ENCODE results near the gene TTL. TPM values are rescaled to one million over a fixed set of nuclear protein-coding genes. Genes with fewer than 3 reads are reported as not detected.

The TTL gene
- total RNA-seq, 3 donors from 2014 or later (not counting 1 experiment from before 2014, with no cell fraction given): 14.3 to 26.8 (median 26.4) TPM

DNA sequence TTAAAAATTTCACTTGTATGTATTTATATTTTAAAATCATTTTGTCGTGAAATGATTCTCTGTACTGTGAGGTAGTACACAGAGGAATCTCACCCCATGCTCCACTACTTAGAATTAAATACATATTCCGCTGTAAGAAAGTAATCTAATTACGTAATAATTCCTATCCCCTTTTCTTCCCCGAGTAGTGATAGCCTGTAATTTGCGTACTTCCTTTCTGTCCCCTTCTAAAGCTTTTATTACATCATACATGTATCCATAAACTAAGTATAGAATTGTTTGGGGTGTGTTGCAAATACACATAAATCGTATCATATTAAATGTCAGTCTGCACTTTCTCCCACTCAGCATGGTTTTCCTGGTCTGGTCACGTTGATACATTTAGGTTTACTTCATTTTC is 90.0 kb downstream of the TTL start:
- Mint-ChIP-seq H3K4me1 (no peaks in the 10 kb centered on the region), H3K27me3 (ENCODE audit: low read depth in 2 of 2) (no peaks in the 10 kb centered on the region), H3K27ac (no peak overlapping the region), H3K36me3 (peaks cover 56% of the 10 kb centered on the region), H3K9me3 (no peaks in the 10 kb centered on the region), H3K4me3 (no peak overlapping the region)
- Histone ChIP-seq H3K27me3 (ENCODE audit: control insufficient read depth, insufficient read depth, low read length) (no peaks in the 10 kb centered on the region), H3K4me3 (ENCODE audit: low read length) (no peak overlapping the region), H3K9me3 (ENCODE audit: control insufficient read depth, insufficient read depth, low read length) (no peaks in the 10 kb centered on the region), H3K27ac (ENCODE audit: low read length) (no peak overlapping the region), H3K36me3 (ENCODE audit: control insufficient read depth, insufficient read depth, low read length) (peaks cover 63% of the 10 kb centered on the region), H3K4me1 (ENCODE audit: control insufficient read depth, insufficient read depth, low read length) (no peaks in the 10 kb centered on the region)
- WGBS (ENCODE audit: insufficient coverage): 98% methylated on average over 4 of the region's 7 CpGs
- TF ChIP-seq, protein P1, sequence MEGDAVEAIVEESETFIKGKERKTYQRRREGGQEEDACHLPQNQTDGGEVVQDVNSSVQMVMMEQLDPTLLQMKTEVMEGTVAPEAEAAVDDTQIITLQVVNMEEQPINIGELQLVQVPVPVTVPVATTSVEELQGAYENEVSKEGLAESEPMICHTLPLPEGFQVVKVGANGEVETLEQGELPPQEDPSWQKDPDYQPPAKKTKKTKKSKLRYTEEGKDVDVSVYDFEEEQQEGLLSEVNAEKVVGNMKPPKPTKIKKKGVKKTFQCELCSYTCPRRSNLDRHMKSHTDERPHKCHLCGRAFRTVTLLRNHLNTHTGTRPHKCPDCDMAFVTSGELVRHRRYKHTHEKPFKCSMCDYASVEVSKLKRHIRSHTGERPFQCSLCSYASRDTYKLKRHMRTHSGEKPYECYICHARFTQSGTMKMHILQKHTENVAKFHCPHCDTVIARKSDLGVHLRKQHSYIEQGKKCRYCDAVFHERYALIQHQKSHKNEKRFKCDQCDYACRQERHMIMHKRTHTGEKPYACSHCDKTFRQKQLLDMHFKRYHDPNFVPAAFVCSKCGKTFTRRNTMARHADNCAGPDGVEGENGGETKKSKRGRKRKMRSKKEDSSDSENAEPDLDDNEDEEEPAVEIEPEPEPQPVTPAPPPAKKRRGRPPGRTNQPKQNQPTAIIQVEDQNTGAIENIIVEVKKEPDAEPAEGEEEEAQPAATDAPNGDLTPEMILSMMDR (IDR thresholded peaks at IDR 0.05): no peak
- no peak for DNase-seq
- no peak for ATAC-seq
- intact Hi-C loops (cut with micrococcal nuclease): no loop called here

DNA sequence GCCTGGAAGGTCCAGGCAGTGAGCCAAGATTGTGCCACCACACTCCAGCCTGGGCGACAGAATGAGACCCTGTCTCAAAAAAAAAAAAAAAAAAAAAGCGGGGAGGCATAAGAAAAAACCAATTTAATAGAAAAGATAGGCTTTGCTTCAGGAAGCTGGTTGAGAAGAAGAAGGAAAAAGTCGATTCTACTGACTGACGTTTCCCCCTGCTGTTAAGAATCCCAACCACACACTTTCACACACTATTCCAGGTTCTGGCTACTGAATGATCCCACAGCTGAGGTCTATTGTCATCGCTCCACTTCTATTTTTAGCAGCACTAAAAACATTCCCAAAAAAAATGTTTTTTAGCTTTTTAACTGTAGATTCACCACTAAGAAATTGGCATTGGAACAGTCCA is 95.8 kb downstream of the TTL start:
- Histone ChIP-seq H3K27me3 (ENCODE audit: control insufficient read depth, insufficient read depth, low read length) (no peaks in the 10 kb centered on the region), H3K4me3 (ENCODE audit: low read length) (no peak overlapping the region), H3K9me3 (ENCODE audit: control insufficient read depth, insufficient read depth, low read length) (no peaks in the 10 kb centered on the region), H3K4me1 (ENCODE audit: control insufficient read depth, insufficient read depth, low read length) (peaks cover 2% of the 10 kb centered on the region), H3K36me3 (ENCODE audit: control insufficient read depth, insufficient read depth, low read length) (peaks cover 26% of the 10 kb centered on the region), H3K27ac (ENCODE audit: low read length) (no peak overlapping the region)
- WGBS (ENCODE audit: insufficient coverage): 88% methylated on average over 3 of the region's 5 CpGs
- ATAC-seq: no peak
- TF ChIP-seq, protein P1 (IDR thresholded peaks at IDR 0.05): no peak
- peaks cover 12% of the 10 kb centered on the region for H3K36me3 Mint-ChIP-seq
- no peak overlapping the region for H3K27ac Mint-ChIP-seq
- no peaks in the 10 kb centered on the region for H3K27me3 Mint-ChIP-seq (ENCODE audit: low read depth in 2 of 2)
- no peaks in the 10 kb centered on the region for H3K9me3 Mint-ChIP-seq
- H3K4me1 Mint-ChIP-seq: no peaks in the 10 kb centered on the region
- intact Hi-C loops (cut with micrococcal nuclease): no loop called here
- no peak for DNase-seq
- H3K4me3 Mint-ChIP-seq: no peak overlapping the region

DNA sequence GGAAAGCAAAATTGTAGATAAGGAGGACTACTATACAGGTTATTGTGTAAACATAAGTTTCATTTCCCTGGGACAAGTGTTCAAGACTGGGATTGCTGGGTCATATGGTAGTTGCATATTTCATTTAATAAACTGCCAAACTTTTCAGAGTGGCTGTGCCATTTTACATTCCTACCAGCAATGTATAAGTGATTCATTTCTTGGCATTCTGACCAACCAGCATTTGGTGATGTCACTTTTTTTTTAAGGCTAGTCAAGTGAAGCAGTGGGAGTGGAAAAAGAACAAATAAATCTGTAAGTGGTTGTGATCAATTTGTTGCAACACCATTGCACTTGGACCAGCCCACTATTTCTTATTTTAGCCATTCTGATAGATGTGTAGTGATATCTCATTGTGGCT is 97.3 kb downstream of the TTL start:
- no peaks in the 10 kb centered on the region for H3K27me3 Mint-ChIP-seq (ENCODE audit: low read depth in 2 of 2)
- H3K4me1 Mint-ChIP-seq: peaks cover 9 to 11% of the 10 kb centered on the region in 2 donors
- no peaks in the 10 kb centered on the region for H3K9me3 ChIP-seq (ENCODE audit: control insufficient read depth, insufficient read depth, low read length)
- H3K4me1 ChIP-seq (ENCODE audit: control insufficient read depth, insufficient read depth, low read length): peaks cover 9% of the 10 kb centered on the region
- H3K27ac Mint-ChIP-seq: no peak overlapping the region
- H3K36me3 Mint-ChIP-seq: peaks cover 12% of the 10 kb centered on the region
- no peak overlapping the region for H3K27ac ChIP-seq (ENCODE audit: low read length)
- no peak overlapping the region for H3K4me3 Mint-ChIP-seq
- no peaks in the 10 kb centered on the region for H3K9me3 Mint-ChIP-seq
- H3K27me3 ChIP-seq (ENCODE audit: control insufficient read depth, insufficient read depth, low read length): no peaks in the 10 kb centered on the region
- ATAC-seq: no peak
- H3K4me3 ChIP-seq (ENCODE audit: low read length): no peak overlapping the region
- TF ChIP-seq, protein P1 (IDR thresholded peaks at IDR 0.05): no peak
- intact Hi-C loops (cut with micrococcal nuclease): no loop called here
- peaks cover 15% of the 10 kb centered on the region for H3K36me3 ChIP-seq (ENCODE audit: control insufficient read depth, insufficient read depth, low read length)
- DNase-seq: no peak

DNA sequence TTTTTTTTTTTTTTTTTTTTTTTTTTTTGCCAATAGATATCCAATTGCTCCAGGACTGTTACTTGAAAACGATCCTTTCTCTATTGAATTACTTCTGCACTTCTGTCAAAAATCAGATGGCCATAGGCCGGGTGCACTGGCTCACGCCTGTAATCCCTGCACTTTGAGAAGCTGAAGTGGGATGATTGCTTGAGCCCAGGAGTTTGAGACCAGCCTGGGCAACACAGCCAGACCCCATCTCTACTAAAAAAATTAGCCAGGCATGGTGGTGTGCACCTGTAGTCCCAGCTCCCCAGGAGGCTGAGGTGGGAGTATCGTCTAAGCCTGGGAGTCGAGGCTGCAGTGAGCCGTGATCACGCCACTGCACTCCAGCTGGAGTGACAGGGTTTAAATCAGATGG is 98.1 kb downstream of the TTL start:
- DNase-seq: no peak
- Histone ChIP-seq H3K4me3 (ENCODE audit: low read length) (no peak overlapping the region), H3K36me3 (ENCODE audit: control insufficient read depth, insufficient read depth, low read length) (peaks cover 10% of the 10 kb centered on the region), H3K27me3 (ENCODE audit: control insufficient read depth, insufficient read depth, low read length) (no peaks in the 10 kb centered on the region), H3K4me1 (ENCODE audit: control insufficient read depth, insufficient read depth, low read length) (peaks cover 16% of the 10 kb centered on the region), H3K27ac (ENCODE audit: low read length) (no peak overlapping the region), H3K9me3 (ENCODE audit: control insufficient read depth, insufficient read depth, low read length) (no peaks in the 10 kb centered on the region)
- Mint-ChIP-seq H3K9me3 (no peaks in the 10 kb centered on the region), H3K27ac (no peak overlapping the region), H3K27me3 (ENCODE audit: low read depth in 2 of 2) (no peaks in the 10 kb centered on the region), H3K4me1 (peaks cover 17 to 19% of the 10 kb centered on the region in 2 donors), H3K36me3 (peaks cover 8% of the 10 kb centered on the region), H3K4me3 (no peak overlapping the region)
- ATAC-seq: no peak
- intact Hi-C loops (cut with micrococcal nuclease): loop anchor here (5.0 kb wide), 3 partner anchors 67 to 323 kb away; partner anchors contain the start of genes SLC20A1 and ZC3H8
- 98% methylated on average over 7 of the region's 7 CpGs for WGBS (ENCODE audit: insufficient coverage)
- TF ChIP-seq, protein P1 (IDR thresholded peaks at IDR 0.05): no peak
